ENCODE measurements around the gene LYZL1.
"Not testable (repeated sequence)": the region's sequence is repeated elsewhere in the genome, so short reads cannot be mapped to it uniquely, and the experiment has no call there.

LYZL1 gene

GRCh38 chr10:29306688-29307087 is 17.8 kb downstream of the LYZL1 start:
- CTCF ChIA-PET, result interaction anchor here (1.2 to 5.6 kb wide), 5 partner anchors 10 to 680 kb away, joined by 3 to 110 read pairs (median 16); no protein-coding TSS in a partner anchor
- no peak for DNase-seq (ENCODE audit: low read depth, low spot score)
- H3K4me3 ChIP-seq (ENCODE audit: low read depth, low read length), result no peak overlapping the region
- POLR2A ChIA-PET, result no interaction called here
- no peak for TF ChIP-seq CTCF (IDR thresholded peaks at IDR 0.05; ENCODE audit: insufficient read depth, low read length, missing control alignments)

GRCh38 chr10:29308142-29308541 is 19.3 kb downstream of the LYZL1 start:
- DNase-seq (ENCODE audit: low read depth, low spot score); H3K4me3 ChIP-seq (ENCODE audit: low read depth, low read length); POLR2A ChIA-PET: not testable (repeated sequence)
- CTCF ChIA-PET, result interaction anchor here (0.7 kb wide), 1 partner anchor 644 kb away, joined by 4 read pairs; no protein-coding TSS in a partner anchor

GRCh38 chr10:29309465-29309864 is 20.6 kb downstream of the LYZL1 start:
- H3K4me3 ChIP-seq (ENCODE audit: low read depth, low read length), result no peak overlapping the region
- CTCF ChIA-PET, result interaction anchor here (2.7 kb wide), 1 partner anchor 646 kb away, joined by 11 read pairs; no protein-coding TSS in a partner anchor
- POLR2A ChIA-PET, result no interaction called here
- no peak for TF ChIP-seq CTCF (IDR thresholded peaks at IDR 0.05; ENCODE audit: insufficient read depth, low read length, missing control alignments)
- no peak for DNase-seq (ENCODE audit: low read depth, low spot score)

GRCh38 chr10:29310463-29310862 is 21.6 kb downstream of the LYZL1 start:
- CTCF ChIA-PET, result interaction anchor here (2.7 kb wide), 1 partner anchor 647 kb away, joined by 11 read pairs; no protein-coding TSS in a partner anchor
- H3K4me3 ChIP-seq (ENCODE audit: low read depth, low read length); DNase-seq (ENCODE audit: low read depth, low spot score); POLR2A ChIA-PET: not testable (repeated sequence)

- no peak for DNase-seq (ENCODE audit: low read depth, low spot score)
- CTCF ChIA-PET, result interaction anchor here (1.4 to 2.9 kb wide), 2 partner anchors 8 to 649 kb away, joined by 6 to 18 read pairs; no protein-coding TSS in a partner anchor
- TF ChIP-seq CTCF (IDR thresholded peaks at IDR 0.05; ENCODE audit: insufficient read depth, low read length, missing control alignments), result no peak
- POLR2A ChIA-PET, result no interaction called here
- H3K4me3 ChIP-seq (ENCODE audit: low read depth, low read length), result no peak overlapping the region
Observed at GRCh38 chr10:29313071-29313470, 24.2 kb downstream of the LYZL1 start.

GRCh38 chr10:29314726-29315125 is 25.9 kb downstream of the LYZL1 start:
- POLR2A ChIA-PET, result no interaction called here
- CTCF ChIA-PET, result interaction anchor here (1.0 to 2.9 kb wide), 2 partner anchors 10 to 651 kb away, joined by 6 to 18 read pairs; no protein-coding TSS in a partner anchor
- TF ChIP-seq CTCF (IDR thresholded peaks at IDR 0.05; ENCODE audit: insufficient read depth, low read length, missing control alignments), result no peak
- no peak for DNase-seq (ENCODE audit: low read depth, low spot score)
- H3K4me3 ChIP-seq (ENCODE audit: low read depth, low read length), result no peak overlapping the region

- ChIA-PET CTCF (interaction anchor here (1.5 to 2.0 kb wide), 2 partner anchors 9 to 11 kb away, joined by 3 to 18 read pairs; no protein-coding TSS in a partner anchor), POLR2A (no interaction called here)
- H3K4me3 ChIP-seq (ENCODE audit: low read depth, low read length), result no peak overlapping the region
- DNase-seq (ENCODE audit: low read depth, low spot score), result no peak
- no peak for TF ChIP-seq CTCF (IDR thresholded peaks at IDR 0.05; ENCODE audit: insufficient read depth, low read length, missing control alignments)
Observed at GRCh38 chr10:29315814-29316213, 26.9 kb downstream of the LYZL1 start.

Data from AG04449 (cell line).